CD4-positive, alpha-beta T cell (primary cell): ENCODE measurements around the gene NXNL2. TPM values are rescaled to one million over a fixed set of nuclear protein-coding genes. Genes with fewer than 3 reads are reported as not detected.

ENCODE experiments used
- ATAC-seq: fragments of 200-7000 bp; cut with Tn5 transposase; one replicate; pipeline ENCODE4 v1.10.0; 2022; ENCODE audit warnings: mild to moderate bottlenecking; ENCODE audit not compliant: poor library complexity
- CTCF ChIA-PET: fragments of 350-600 bp; sonication (Branson Sonifier 250); formaldehyde crosslinking; loops from one replicate; lab custom pipeline; 2021; ENCODE audit warnings: antibody characterized with exemption, inconsistent platforms; lab: Charles Lee
- POLR2A ChIA-PET: fragments of 350-600 bp; sonication (Branson Sonifier 250); formaldehyde crosslinking; loops from one replicate; lab custom pipeline; 2021; ENCODE audit warnings: antibody characterized with exemption, inconsistent platforms; lab: Charles Lee
- DNase-seq, 14 experiments: peaks; one replicate each; pipeline ENCODE4 v3.0.0-alpha.2; 2013 to 2020; ENCODE audit warnings: mixed read lengths in 2 of 14
- H3K27ac ChIP-seq, 2 donors: one replicate each; pipeline versions ENCODE4 v1.5.1 to v1.7.0; 2013; ENCODE audit warnings: low read length in 2 of 2, low read depth in 1 of 2, mild to moderate bottlenecking in 1 of 2
- H3K27me3 ChIP-seq, 2 experiments: 1 replicate in 1 of 2; 2 replicates in 1 of 2; pipeline versions ENCODE4 v1.6.1 to v1.7.0; 2013; ENCODE audit warnings: low read length in 2 of 2, control low read depth in 1 of 2, mild to moderate bottlenecking in 1 of 2, moderate library complexity in 1 of 2; ENCODE audit not compliant: insufficient read depth in 2 of 2, control insufficient read depth in 1 of 2
- H3K36me3 ChIP-seq: one replicate; pipeline ENCODE4 v1.6.1; 2013; ENCODE audit warnings: low read length, control low read depth; ENCODE audit not compliant: insufficient read depth
- H3K4me1 ChIP-seq: one replicate; pipeline ENCODE4 v1.6.1; 2013; ENCODE audit warnings: low read length, control low read depth; ENCODE audit not compliant: insufficient read depth
- H3K4me3 ChIP-seq: one replicate; pipeline ENCODE4 v1.5.1; 2013; ENCODE audit warnings: mild to moderate bottlenecking, low read length, moderate library complexity
- H3K9me3 ChIP-seq, 2 experiments: 1 replicate in 1 of 2; 2 replicates in 1 of 2; pipeline versions ENCODE4 v1.6.1 to v1.7.0; 2013; ENCODE audit warnings: low read length in 2 of 2, mild to moderate bottlenecking in 2 of 2, control low read depth in 1 of 2, moderate library complexity in 1 of 2; ENCODE audit not compliant: control insufficient read depth in 1 of 2, insufficient read depth in 1 of 2
- H3K27ac Mint-ChIP-seq: one replicate; pipeline ENCODE4 v1.8.0; 2020; ENCODE audit warnings: mixed read lengths
- H3K27me3 Mint-ChIP-seq: one replicate; pipeline ENCODE4 v1.8.0; 2021; ENCODE audit warnings: mixed read lengths
- H3K36me3 Mint-ChIP-seq: one replicate; pipeline ENCODE4 v1.8.0; 2021; ENCODE audit warnings: low read depth, mixed read lengths
- H3K4me1 Mint-ChIP-seq: one replicate; pipeline ENCODE4 v1.8.0; 2021; ENCODE audit warnings: low read depth, mixed read lengths
- H3K4me3 Mint-ChIP-seq: one replicate; pipeline ENCODE4 v1.8.0; 2020; ENCODE audit warnings: mild to moderate bottlenecking, mixed read lengths
- H3K9me3 Mint-ChIP-seq: one replicate; pipeline ENCODE4 v1.8.0; 2020; ENCODE audit warnings: mixed read lengths
- intact Hi-C, 2 experiments: fragments of 100-400 bp; cut with DNase I in 1 of 2; cut with micrococcal nuclease in 1 of 2; formaldehyde crosslinking; loops; one replicate each; pipeline versions ENCODE4 v1.15.1 to v1.9.0; 2023 to 2025; cut with DNase I, micrococcal nuclease
- total RNA-seq, 174 experiments: library from RNA in 2 of 174; stranded (reverse) in 2 of 174; gene quantifications; one replicate each; pipeline ENCODE4 v1.2.3 and lab custom pipeline; 2021 to 2026
- TF ChIP-seq, protein P1 (sequence below): fragments of 200-600 bp; IDR thresholded peaks from one replicate; pipeline ENCODE4 v1.8.0; 2022; ENCODE audit warnings: antibody characterized with exemption, mild to moderate bottlenecking

The NXNL2 gene
- total RNA-seq, 2 experiments from 2014 or later: not detected

DNA sequence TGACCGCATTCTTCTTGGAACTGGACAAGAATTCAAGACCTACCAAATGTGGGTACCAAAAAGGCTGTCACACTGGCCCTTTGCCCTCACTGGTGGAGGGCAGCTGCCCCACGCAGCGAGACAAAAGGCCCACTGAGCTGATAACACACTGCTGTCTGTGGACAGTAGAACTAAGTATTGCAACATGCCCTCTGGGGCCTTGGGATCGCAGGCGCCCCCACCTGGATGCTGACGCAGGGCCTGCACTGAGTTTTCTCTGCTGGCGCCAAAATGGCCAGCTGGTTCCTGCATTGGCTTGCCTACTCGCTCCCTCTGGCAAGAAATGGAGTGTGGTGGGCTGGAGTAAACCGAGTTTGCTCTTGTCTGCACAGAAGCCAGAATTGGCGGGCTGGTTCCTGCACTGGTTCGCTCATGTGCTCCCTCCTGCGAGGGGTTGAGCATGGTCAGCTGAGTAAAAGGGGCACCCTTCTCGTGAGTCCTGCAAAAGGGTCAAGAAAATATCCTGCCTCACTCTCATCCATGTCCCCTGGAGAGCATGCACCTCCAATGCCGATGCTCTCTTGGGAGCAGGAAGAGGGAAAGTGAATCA, 55.7 kb downstream of the NXNL2 start:
- DNase-seq (no peak), ATAC-seq (no peak)
- H3K27ac Mint-ChIP-seq: no peak overlapping the region
- Histone ChIP-seq H3K36me3 (no peaks in the 10 kb centered on the region), H3K4me1 (no peaks in the 10 kb centered on the region), H3K4me3 (no peak overlapping the region), H3K27me3 (peaks cover 0 to 2% of the 10 kb centered on the region in 2 experiments), H3K27ac (no peak overlapping the region), H3K9me3 (no peaks in the 10 kb centered on the region)
- H3K36me3 Mint-ChIP-seq: no peaks in the 10 kb centered on the region
- no peaks in the 10 kb centered on the region for H3K9me3 Mint-ChIP-seq
- H3K4me3 Mint-ChIP-seq: no peak overlapping the region
- H3K27me3 Mint-ChIP-seq: peaks cover 12% of the 10 kb centered on the region
- intact Hi-C loops: no loop called here
- ChIA-PET POLR2A (no interaction called here), CTCF (no interaction called here)
- H3K4me1 Mint-ChIP-seq: peaks cover 5% of the 10 kb centered on the region
- TF ChIP-seq, protein P1, sequence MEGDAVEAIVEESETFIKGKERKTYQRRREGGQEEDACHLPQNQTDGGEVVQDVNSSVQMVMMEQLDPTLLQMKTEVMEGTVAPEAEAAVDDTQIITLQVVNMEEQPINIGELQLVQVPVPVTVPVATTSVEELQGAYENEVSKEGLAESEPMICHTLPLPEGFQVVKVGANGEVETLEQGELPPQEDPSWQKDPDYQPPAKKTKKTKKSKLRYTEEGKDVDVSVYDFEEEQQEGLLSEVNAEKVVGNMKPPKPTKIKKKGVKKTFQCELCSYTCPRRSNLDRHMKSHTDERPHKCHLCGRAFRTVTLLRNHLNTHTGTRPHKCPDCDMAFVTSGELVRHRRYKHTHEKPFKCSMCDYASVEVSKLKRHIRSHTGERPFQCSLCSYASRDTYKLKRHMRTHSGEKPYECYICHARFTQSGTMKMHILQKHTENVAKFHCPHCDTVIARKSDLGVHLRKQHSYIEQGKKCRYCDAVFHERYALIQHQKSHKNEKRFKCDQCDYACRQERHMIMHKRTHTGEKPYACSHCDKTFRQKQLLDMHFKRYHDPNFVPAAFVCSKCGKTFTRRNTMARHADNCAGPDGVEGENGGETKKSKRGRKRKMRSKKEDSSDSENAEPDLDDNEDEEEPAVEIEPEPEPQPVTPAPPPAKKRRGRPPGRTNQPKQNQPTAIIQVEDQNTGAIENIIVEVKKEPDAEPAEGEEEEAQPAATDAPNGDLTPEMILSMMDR: no peak

DNA sequence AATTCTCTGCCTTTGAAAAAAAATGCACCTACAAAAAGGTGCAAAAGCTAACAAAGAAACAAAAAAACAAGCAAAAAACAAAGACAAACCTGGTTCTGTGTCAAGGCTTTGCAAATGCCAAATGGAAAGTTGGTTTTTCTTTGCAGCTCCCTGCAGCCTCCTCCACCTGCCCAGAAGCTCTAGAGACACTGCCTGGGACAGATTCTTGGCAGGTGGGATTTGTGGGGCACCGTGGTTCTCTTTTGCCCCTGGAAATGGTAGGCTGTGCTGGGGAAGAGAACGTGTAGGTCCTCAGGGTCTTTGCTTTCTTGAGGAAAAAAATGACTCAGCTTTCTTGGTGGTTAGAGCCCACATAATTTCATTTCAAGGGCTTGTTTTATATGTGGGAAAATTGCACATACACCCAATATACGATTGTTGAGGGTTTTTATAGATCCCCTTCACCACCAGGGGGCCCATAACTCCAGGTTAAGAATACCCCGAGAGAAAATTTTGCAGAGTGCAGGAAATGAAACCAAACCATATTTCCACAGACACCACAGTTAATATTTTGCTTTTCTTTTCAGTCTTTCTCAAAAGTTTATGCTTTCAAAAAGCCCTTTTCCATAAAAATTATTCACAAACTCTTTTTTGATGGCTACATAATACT, 58.7 kb downstream of the NXNL2 start:
- CTCF ChIA-PET: interaction anchor here (1.1 kb wide), 1 partner anchor 407 kb away, joined by 3 read pairs; no protein-coding TSS in a partner anchor
- H3K4me3 Mint-ChIP-seq: no peak overlapping the region
- H3K36me3 ChIP-seq: no peaks in the 10 kb centered on the region
- intact Hi-C loops: loop anchor here (1.0 to 2.0 kb wide), 3 partner anchors 407 to 685 kb away; no protein-coding TSS in a partner anchor
- peaks cover 5% of the 10 kb centered on the region for H3K4me1 Mint-ChIP-seq
- no peak overlapping the region for H3K4me3 ChIP-seq
- peak in 13 of 14 experiments; percentile 4 to 71 (median 35) for DNase-seq
- no peaks in the 10 kb centered on the region for H3K36me3 Mint-ChIP-seq
- H3K9me3 Mint-ChIP-seq: no peaks in the 10 kb centered on the region
- H3K27me3 ChIP-seq: peaks cover 4 to 8% of the 10 kb centered on the region in 2 experiments
- no peak overlapping the region for H3K27ac ChIP-seq
- ATAC-seq: no peak
- TF ChIP-seq, protein P1: peak; percentile 73
- peaks cover 23% of the 10 kb centered on the region for H3K27me3 Mint-ChIP-seq
- no peaks in the 10 kb centered on the region for H3K4me1 ChIP-seq
- POLR2A ChIA-PET: no interaction called here
- H3K27ac Mint-ChIP-seq: no peak overlapping the region
- H3K9me3 ChIP-seq: no peaks in the 10 kb centered on the region

Other genes starting within 250 kb of the NXNL2 start
- gene SPIN1, start 146.7 kb upstream of the NXNL2 start, total RNA-seq: 10 to 100 TPM; 27.7 to 30.3 TPM